CD4-positive, alpha-beta T cell treated with Interleukin-17A for 1 hour (primary cell): ENCODE data around the gene RAB11FIP2.

ENCODE experiments used
- DNase-seq: peaks from one replicate; pipeline ENCODE4 v3.0.0-alpha.2; 2020

The RAB11FIP2 gene

GRCh38 chr10:117980755-117981702 is 65.7 kb downstream of the RAB11FIP2 start:
- DNase-seq = no peak

- no peak for DNase-seq
Observed at GRCh38 chr10:117980216-117980615, 66.5 kb downstream of the RAB11FIP2 start.

GRCh38 chr10:117972168-117972837 is 74.4 kb downstream of the RAB11FIP2 start:
- DNase-seq = no peak

- no peak for DNase-seq
Observed at GRCh38 chr10:117970962-117971361, 75.8 kb downstream of the RAB11FIP2 start.

- no peak for DNase-seq
Observed at GRCh38 chr10:117969592-117969991, 77.1 kb downstream of the RAB11FIP2 start.

GRCh38 chr10:117968354-117969182 is 78.2 kb downstream of the RAB11FIP2 start:
- DNase-seq = no peak

GRCh38 chr10:117967149-117967650 is 79.5 kb downstream of the RAB11FIP2 start:
- DNase-seq = no peak

- DNase-seq = no peak
Observed at GRCh38 chr10:117965984-117966383, 80.8 kb downstream of the RAB11FIP2 start.

GRCh38 chr10:117964536-117964935 is 82.2 kb downstream of the RAB11FIP2 start:
- no peak for DNase-seq

- no peak for DNase-seq
Observed at GRCh38 chr10:117960345-117960935, 86.3 kb downstream of the RAB11FIP2 start.

GRCh38 chr10:117956972-117957371 is 89.8 kb downstream of the RAB11FIP2 start:
- DNase-seq = no peak

GRCh38 chr10:117955176-117955575 is 91.6 kb downstream of the RAB11FIP2 start:
- DNase-seq = no peak
